ENCODE data around the gene FCER1G.
"Not testable (repeated sequence)": the region's sequence is repeated elsewhere in the genome, so short reads cannot be mapped to it uniquely, and the experiment has no call there.

FCER1G gene

GRCh38 chr1:161206411-161207140, 8.5 kb upstream of the FCER1G start:
- DNase-seq (ENCODE audit: low spot score) = no peak

GRCh38 chr1:161207173-161207572, 7.9 kb upstream of the FCER1G start:
- DNase-seq (ENCODE audit: low spot score) = no peak

- DNase-seq (ENCODE audit: low spot score) = peak; percentile 77
These were observed 5.2 kb upstream of the FCER1G start for GRCh38 chr1:161209790-161210409.

GRCh38 chr1:161214369-161214768, 726 bp upstream of the FCER1G start:
- no peak for DNase-seq (ENCODE audit: low spot score)

- no peak for DNase-seq (ENCODE audit: low spot score)
These were observed 2.0 kb downstream of the FCER1G start for GRCh38 chr1:161216945-161217712.

GRCh38 chr1:161217831-161218230, 2.7 kb downstream of the FCER1G start:
- no peak for DNase-seq (ENCODE audit: low spot score)

GRCh38 chr1:161218301-161219077, 3.4 kb downstream of the FCER1G start:
- no peak for DNase-seq (ENCODE audit: low spot score)

GRCh38 chr1:161219078-161219892, 4.2 kb downstream of the FCER1G start:
- no peak for DNase-seq (ENCODE audit: low spot score)

GRCh38 chr1:161220002-161220401, 4.9 kb downstream of the FCER1G start:
- DNase-seq (ENCODE audit: low spot score) = no peak

- DNase-seq (ENCODE audit: low spot score) = no peak
These were observed 7.3 kb downstream of the FCER1G start for GRCh38 chr1:161222175-161223019.

GRCh38 chr1:161223805-161224694, 9.0 kb downstream of the FCER1G start:
- peak; percentile 58 for DNase-seq (ENCODE audit: low spot score)

GRCh38 chr1:161224695-161225087, 9.6 kb downstream of the FCER1G start:
- DNase-seq (ENCODE audit: low spot score) = not testable (repeated sequence)

- DNase-seq (ENCODE audit: low spot score) = no peak
These were observed 10.1 kb downstream of the FCER1G start for GRCh38 chr1:161225178-161225533.

- DNase-seq (ENCODE audit: low spot score) = peak; percentile 71
These were observed 10.6 kb downstream of the FCER1G start, which contains the start of gene TOMM40L for GRCh38 chr1:161225534-161226319. TSS of gene TOMM40L (plus strand) at chr1:161226060. CDS start at chr1:161226490, 430 bp downstream.

- no peak for DNase-seq (ENCODE audit: low spot score)
These were observed 11.2 kb downstream of the FCER1G start for GRCh38 chr1:161226320-161226711.

GRCh38 chr1:161226759-161227158, 11.7 kb downstream of the FCER1G start:
- no peak for DNase-seq (ENCODE audit: low spot score)

GRCh38 chr1:161227196-161227871, 12.2 kb downstream of the FCER1G start:
- peak; percentile 61 for DNase-seq (ENCODE audit: low spot score)

- no peak for DNase-seq (ENCODE audit: low spot score)
These were observed 12.9 kb downstream of the FCER1G start for GRCh38 chr1:161228032-161228431.
